ENCODE results near the gene DLGAP3.

Gene DLGAP3

GRCh38 chr1:34910425-34910824 lies 19.0 kb downstream of the DLGAP3 start:
- TF ChIP-seq FOXP2 (optimal IDR thresholded peaks at IDR 0.05; ENCODE audit: borderline replicate concordance, extremely low read depth, extremely low read length, insufficient read depth) = no peak
- no peak for TF ChIP-seq POLR2AphosphoS5 (IDR thresholded peaks at IDR 0.05; ENCODE audit: low read depth, low read length)
- TF ChIP-seq SIN3A (IDR thresholded peaks at IDR 0.05; ENCODE audit: borderline replicate concordance, insufficient read depth, low read length) = no peak
- no peak for TF ChIP-seq TAF1 (IDR thresholded peaks at IDR 0.05; ENCODE audit: borderline replicate concordance, insufficient read depth, low read length)
- no peak for TF ChIP-seq REST (IDR thresholded peaks at IDR 0.05; ENCODE audit: insufficient read depth in 1 of 2, low read depth in 2 of 2, low read length in 2 of 2)

DNA sequence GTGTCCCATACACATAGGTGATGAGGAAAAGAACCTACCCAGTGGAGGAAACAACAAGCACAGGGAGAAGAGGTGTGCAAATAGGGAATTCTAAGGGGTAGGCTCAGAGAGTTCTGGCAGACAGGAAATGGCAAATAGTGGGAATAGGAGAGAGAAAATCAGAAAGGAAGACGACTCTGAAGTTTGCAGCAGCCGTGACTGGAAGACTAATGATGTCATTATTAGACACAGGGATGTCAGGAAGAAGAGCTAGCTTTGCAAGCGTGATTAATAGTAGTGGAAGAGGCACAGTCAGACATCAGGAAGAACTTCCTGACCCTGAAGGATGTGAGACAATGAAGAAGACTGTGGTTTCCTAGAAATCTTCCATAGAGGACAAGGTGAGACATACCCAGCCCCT lies 21.1 kb downstream of the DLGAP3 start:
- TF ChIP-seq SIN3A (IDR thresholded peaks at IDR 0.05; ENCODE audit: borderline replicate concordance, insufficient read depth, low read length) (no peak), TAF1 (IDR thresholded peaks at IDR 0.05; ENCODE audit: borderline replicate concordance, insufficient read depth, low read length) (no peak), POLR2AphosphoS5 (IDR thresholded peaks at IDR 0.05; ENCODE audit: low read depth, low read length) (no peak), FOXP2 (optimal IDR thresholded peaks at IDR 0.05; ENCODE audit: borderline replicate concordance, extremely low read depth, extremely low read length, insufficient read depth) (no peak), REST (IDR thresholded peaks at IDR 0.05; ENCODE audit: insufficient read depth in 1 of 2, low read depth in 2 of 2, low read length in 2 of 2) (no peak)

DNA sequence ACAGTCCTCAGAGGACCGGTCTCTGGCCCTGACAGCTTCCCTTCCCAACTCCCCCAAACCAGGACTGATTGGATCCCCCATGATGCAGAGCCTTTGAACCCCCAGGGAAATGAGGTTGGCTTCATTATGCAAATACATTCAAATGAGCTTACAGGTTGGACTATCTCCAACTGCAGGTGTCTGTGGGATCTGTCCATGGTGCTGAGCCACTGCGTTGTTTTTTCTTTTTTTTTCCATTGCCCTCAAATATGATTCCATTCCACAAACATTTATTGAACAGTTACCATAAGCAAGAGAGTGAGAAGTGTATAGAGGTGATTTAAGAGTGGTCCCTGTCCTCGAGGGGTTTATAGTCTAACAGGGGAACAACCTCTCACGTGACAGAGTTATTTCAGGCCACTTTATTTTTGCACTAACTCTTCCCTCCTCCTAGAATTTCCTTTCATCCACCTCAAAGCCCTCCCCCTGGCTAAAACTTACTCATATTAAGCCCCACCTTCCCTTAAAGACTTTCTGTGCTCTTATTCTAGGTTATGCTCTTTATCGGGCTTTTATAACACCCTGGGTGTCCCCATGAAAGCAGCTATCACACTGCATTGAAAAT lies 21.9 kb downstream of the DLGAP3 start:
- TF ChIP-seq REST (IDR thresholded peaks at IDR 0.05; ENCODE audit: insufficient read depth in 1 of 2, low read depth in 2 of 2, low read length in 2 of 2) (peak; percentile 84 to 97), SIN3A (IDR thresholded peaks at IDR 0.05; ENCODE audit: borderline replicate concordance, insufficient read depth, low read length) (no peak)

DNA sequence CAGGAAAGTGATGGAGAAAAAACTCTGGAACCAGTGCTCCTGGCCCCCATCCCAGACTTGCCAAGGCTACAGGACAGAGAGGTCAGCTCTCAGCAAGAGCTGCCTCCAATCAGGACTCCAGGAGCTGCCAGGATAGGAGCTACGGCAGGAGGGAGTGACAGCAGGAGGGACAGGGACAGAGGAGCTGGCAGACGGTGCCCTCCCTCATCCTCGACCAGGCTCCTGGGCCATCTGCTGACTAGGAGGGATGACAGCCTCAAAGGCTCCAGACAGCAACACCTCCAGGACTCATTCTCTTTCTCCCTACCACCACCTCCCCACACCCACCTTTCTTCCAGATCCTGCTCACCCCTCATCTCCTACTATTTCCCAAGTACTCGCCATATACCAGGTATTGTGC lies 22.7 kb downstream of the DLGAP3 start:
- TF ChIP-seq TAF1 (IDR thresholded peaks at IDR 0.05; ENCODE audit: borderline replicate concordance, insufficient read depth, low read length) = no peak
- TF ChIP-seq FOXP2 (optimal IDR thresholded peaks at IDR 0.05; ENCODE audit: borderline replicate concordance, extremely low read depth, extremely low read length, insufficient read depth) = no peak
- TF ChIP-seq SIN3A (IDR thresholded peaks at IDR 0.05; ENCODE audit: borderline replicate concordance, insufficient read depth, low read length) = no peak
- TF ChIP-seq POLR2AphosphoS5 (IDR thresholded peaks at IDR 0.05; ENCODE audit: low read depth, low read length) = no peak
- TF ChIP-seq REST (IDR thresholded peaks at IDR 0.05; ENCODE audit: insufficient read depth in 1 of 2, low read depth in 2 of 2, low read length in 2 of 2) = no peak

- TF ChIP-seq FOXP2 (optimal IDR thresholded peaks at IDR 0.05; ENCODE audit: borderline replicate concordance, extremely low read depth, extremely low read length, insufficient read depth) (no peak), REST (IDR thresholded peaks at IDR 0.05; ENCODE audit: insufficient read depth in 1 of 2, low read depth in 2 of 2, low read length in 2 of 2) (no peak), POLR2AphosphoS5 (IDR thresholded peaks at IDR 0.05; ENCODE audit: low read depth, low read length) (no peak), SIN3A (IDR thresholded peaks at IDR 0.05; ENCODE audit: borderline replicate concordance, insufficient read depth, low read length) (no peak), TAF1 (IDR thresholded peaks at IDR 0.05; ENCODE audit: borderline replicate concordance, insufficient read depth, low read length) (no peak)
Observed at GRCh38 chr1:34906222-34906621, 23.2 kb downstream of the DLGAP3 start.
